Measurements from ENCODE around the gene BAG1. TPM values are rescaled to one million over a fixed set of nuclear protein-coding genes. Genes with fewer than 3 reads are reported as not detected.

The BAG1 gene
- total and polyA plus RNA-seq, 7 donors = 125 to 371 (median 253) TPM

DNA sequence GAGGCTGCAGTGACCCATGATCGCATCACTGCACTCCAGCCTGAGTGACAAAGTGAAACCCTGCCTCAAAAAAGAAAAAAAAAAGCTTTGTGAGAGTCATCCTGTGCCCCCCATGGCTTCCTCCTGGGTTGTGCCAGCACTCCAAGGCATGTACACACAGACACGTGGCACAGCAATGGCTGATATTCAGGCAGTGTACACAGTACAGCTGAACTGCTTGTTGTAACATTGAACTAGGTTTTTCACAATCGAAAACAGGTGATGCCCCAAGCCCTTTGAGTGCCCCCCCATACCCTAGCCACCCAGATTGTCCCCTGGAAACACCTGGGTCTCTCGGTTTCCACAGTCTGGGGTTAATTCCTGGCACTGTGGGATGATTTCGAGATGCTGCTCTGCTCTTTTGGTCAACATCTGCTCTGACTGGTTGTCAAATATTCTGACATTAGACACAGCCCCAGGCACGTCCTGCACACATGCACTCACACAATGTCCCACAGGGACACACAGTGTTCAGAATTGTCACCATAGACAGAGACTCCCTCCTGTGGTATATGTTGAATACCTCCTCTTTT lies 15.3 kb downstream of the BAG1 start:
- ATAC-seq = no peak
- no peaks in the 10 kb centered on the region for H3K4me1 ChIP-seq
- TF ChIP-seq CTCF (IDR thresholded peaks at IDR 0.05) = no peak
- no peaks in the 10 kb centered on the region for H3K9me3 ChIP-seq
- 70 to 84% (median 72%) methylated on average over 6 of the region's 6 CpGs for WGBS, 3 donors
- H3K36me3 ChIP-seq (ENCODE audit: insufficient read depth in 1 of 2, low read depth in 1 of 2) = peaks cover 7 to 41% of the 10 kb centered on the region in 2 donors
- DNase-seq = no peak
- no peak overlapping the region for H3K27ac ChIP-seq
- intact Hi-C loops (cut with DNase I) = no loop called here
- H3K4me3 ChIP-seq = no peak overlapping the region
- H3K27me3 ChIP-seq (ENCODE audit: insufficient read depth in 3 of 3, low read length in 2 of 3) = no peaks in the 10 kb centered on the region

- H3K36me3 ChIP-seq (ENCODE audit: insufficient read depth in 1 of 2, low read depth in 1 of 2) = peaks cover 7 to 35% of the 10 kb centered on the region in 2 donors
- no peak overlapping the region for H3K27ac ChIP-seq
- intact Hi-C loops (cut with DNase I) = no loop called here
- H3K4me3 ChIP-seq = no peak overlapping the region
- ATAC-seq (no peak), DNase-seq (no peak)
- WGBS, 3 donors = 89 to 98% (median 96%) methylated on average over 3 of the region's 3 CpGs
- no peaks in the 10 kb centered on the region for H3K9me3 ChIP-seq
- no peaks in the 10 kb centered on the region for H3K4me1 ChIP-seq
- no peak for TF ChIP-seq CTCF (IDR thresholded peaks at IDR 0.05)
- H3K27me3 ChIP-seq (ENCODE audit: insufficient read depth in 3 of 3, low read length in 2 of 3) = no peaks in the 10 kb centered on the region
Observed at GRCh38 chr9:33248606-33249005, 15.9 kb downstream of the BAG1 start.

GRCh38 chr9:33246269-33246860 lies 18.1 kb downstream of the BAG1 start:
- no peak for TF ChIP-seq CTCF (IDR thresholded peaks at IDR 0.05)
- WGBS, 3 donors = 90 to 92% (median 92%) methylated on average over 9 of the region's 9 CpGs
- H3K9me3 ChIP-seq = no peaks in the 10 kb centered on the region
- no peak overlapping the region for H3K4me3 ChIP-seq
- no peaks in the 10 kb centered on the region for H3K4me1 ChIP-seq
- peaks cover 2 to 15% of the 10 kb centered on the region in 2 donors for H3K36me3 ChIP-seq (ENCODE audit: insufficient read depth in 1 of 2, low read depth in 1 of 2)
- intact Hi-C loops (cut with DNase I) = no loop called here
- DNase-seq = no peak
- H3K27ac ChIP-seq = no peak overlapping the region
- no peak for ATAC-seq
- no peaks in the 10 kb centered on the region for H3K27me3 ChIP-seq (ENCODE audit: insufficient read depth in 3 of 3, low read length in 2 of 3)

DNA sequence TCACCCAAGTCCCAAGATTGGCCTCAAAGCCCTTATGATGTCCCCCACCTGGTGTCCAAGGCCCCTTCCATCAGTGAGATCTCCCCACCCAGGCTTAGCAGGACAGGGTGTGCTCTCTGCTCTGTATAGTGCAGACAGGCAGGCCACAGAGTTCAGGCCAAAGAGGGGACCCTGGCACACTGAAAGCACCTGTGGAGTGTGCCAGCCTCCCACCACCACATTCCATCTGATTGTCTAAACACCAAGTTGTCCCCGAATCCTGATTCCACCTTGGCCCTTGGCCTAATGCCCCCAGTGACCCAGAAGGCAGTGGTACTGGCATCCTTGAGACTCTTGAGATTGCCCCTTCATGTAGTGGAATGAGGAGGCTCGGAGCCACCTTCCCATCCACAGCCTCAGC lies 19.2 kb downstream of the BAG1 start:
- H3K27ac ChIP-seq = no peak overlapping the region
- H3K36me3 ChIP-seq (ENCODE audit: insufficient read depth in 1 of 2, low read depth in 1 of 2) = peaks cover under 1 to 8% of the 10 kb centered on the region in 2 donors
- H3K4me1 ChIP-seq = peaks cover under 1% of the 10 kb centered on the region
- no peak for ATAC-seq
- DNase-seq = no peak
- WGBS, 3 donors = 90 to 97% (median 91%) methylated on average over 2 of the region's 2 CpGs
- H3K4me3 ChIP-seq = no peak overlapping the region
- no peaks in the 10 kb centered on the region for H3K27me3 ChIP-seq (ENCODE audit: insufficient read depth in 3 of 3, low read length in 2 of 3)
- intact Hi-C loops (cut with DNase I) = no loop called here
- no peak for TF ChIP-seq CTCF (IDR thresholded peaks at IDR 0.05)
- no peaks in the 10 kb centered on the region for H3K9me3 ChIP-seq

Data from psoas muscle (tissue), 8 donors.